GM19438 (cell line): ENCODE measurements around the gene SCPEP1.
A peak's percentile ranks its signal among the peaks of the same experiment; 100 is the strongest.

Source experiments
- ATAC-seq: cut with Tn5 transposase; IDR thresholded peaks from one replicate; pipeline ENCODE4 v1.9.1; 2021; ENCODE audit warnings: low read depth; ENCODE audit not compliant: unreplicated experiment

Gene SCPEP1

DNA sequence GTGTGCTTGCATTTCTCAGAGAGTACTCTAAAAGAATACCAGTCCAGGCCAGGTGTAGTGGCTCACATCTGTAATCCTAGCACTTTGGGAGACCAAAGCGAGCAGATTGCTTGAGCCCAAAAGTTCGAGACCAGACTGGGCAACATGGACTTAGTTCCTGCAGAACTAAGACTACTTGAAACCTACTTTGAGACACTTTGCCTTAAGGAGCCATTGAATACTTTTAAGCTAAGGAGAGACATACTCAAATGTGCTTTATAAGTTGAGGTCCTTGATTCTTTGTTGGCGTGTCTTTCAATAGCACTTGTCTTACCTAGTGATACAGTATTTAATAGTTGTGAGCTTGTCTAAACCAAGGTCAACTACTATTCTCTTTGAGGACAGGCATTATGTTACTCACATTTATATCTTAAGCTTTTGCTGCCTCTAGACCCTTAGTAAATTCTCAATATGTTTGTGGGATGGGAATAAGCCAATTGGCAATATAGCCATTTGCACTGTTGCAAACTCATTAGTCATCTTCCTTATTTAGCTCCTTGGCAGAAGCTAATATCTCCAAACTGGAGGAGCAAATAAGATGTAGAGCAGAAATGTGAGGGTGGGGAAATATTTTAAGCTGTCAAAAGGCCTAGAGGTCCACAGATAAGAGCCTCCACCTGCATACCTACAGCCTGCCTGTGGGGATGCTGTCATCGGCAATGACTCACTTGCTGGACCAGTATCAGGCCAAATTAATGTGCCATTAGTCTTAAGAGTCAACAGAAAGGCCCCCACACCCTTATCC is 16.3 kb downstream of the SCPEP1 start:
- ATAC-seq = no peak

DNA sequence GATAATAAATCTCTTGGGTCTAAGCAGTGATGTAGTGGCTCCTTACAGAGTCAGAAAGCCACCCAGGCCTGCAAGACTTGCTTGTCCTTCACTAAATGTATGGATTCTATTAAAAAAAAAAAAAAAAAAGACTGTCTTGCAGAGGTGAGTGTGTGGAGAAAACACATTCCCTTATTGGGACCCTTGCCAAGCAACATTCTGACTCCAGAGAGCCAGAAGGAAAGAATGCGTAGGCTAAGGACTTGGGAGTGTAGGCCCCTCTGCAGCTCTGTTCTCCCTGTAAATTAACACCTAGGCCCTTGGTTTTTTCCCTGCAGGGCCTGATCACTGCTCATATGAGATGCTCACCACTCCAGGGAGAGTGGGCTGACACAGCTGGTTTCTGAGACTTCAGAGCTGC is 17.8 kb downstream of the SCPEP1 start:
- no peak for ATAC-seq

DNA sequence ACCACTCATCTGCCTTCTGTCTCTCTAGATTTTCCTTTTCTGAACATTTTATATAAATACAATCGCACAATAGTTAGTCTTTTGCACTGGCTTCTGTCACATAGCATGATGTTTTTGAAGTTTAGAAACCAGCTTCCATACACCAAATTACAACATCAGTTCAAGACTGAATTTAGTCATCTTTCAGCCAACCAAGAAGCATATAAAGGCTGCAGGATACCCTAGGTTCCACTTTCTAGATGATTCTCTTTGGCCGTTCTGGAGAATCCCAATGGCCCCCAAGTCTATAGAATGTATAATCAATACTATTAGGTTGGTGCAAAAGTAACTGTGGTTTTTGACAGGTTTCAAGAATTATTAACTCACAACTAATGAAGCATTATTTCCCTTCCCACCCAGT is 19.4 kb downstream of the SCPEP1 start:
- ATAC-seq = no peak

DNA sequence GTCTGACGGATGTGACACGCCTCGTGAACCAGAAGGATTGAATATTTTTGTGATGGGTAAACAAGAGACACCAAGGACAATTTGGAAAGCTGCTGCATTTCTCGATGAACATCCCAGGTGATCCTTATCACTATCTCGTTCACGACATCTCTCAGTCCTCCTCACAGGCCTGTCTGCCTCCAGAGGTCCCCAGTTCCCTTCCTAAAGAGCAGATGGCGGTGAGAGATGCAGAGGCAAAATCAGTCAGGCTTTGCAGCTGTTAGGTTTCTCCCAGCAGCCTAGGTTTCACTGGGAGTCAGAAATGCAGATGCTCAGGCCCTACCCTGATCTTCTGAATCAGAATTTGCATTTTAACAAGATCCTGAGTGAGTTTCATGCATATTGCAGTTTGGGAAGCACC is 23.6 kb downstream of the SCPEP1 start:
- ATAC-seq = no peak

DNA sequence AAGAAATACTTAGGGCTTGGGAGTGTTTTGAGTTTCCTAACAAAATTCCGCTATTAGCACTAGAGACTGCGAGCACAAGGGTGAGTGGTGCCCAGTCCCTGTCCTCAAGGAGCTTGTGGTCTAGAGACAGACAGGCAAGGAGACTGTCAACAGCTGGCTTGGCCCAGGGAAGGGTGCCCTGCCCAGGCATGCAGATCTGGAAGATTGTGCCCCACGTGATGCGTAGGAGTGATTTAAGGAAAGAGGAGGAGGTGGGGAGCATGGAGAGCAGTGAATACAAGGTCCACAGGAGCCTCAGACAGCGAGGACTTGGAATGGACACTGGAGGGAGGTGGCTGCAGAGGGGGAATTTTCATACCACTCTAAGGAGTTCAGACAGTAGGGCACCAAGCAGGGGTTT is 25.0 kb downstream of the SCPEP1 start:
- ATAC-seq = no peak

DNA sequence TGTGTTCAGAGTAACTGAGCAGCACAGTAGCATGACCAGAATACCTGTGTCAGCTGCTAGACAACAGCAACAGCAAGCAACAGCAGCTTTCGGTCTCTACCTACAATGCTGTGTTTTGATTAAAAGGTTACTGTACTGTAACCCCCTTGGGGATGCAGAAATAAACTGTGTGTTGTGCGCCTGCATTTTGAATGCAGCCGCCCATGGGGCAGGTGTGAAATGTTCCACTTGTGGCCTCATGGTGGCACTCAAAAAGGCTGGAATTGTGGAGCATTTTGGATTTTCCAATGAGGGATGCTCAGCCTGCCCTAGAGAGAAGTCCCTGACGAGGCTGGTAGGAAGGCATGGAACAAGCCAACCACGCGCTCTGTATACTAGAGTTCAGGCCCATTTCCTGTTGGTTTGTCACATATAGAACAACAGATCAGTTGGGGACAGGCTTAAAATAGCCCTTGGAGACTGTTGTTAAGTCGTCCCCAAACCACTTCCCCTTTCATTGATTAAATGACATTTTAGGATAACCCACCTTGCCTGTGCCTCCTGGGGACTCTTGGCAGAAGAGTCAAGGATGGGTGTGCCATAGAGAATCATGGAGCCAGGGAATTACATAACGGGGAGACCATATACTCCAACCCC is 27.1 kb downstream of the SCPEP1 start:
- peak; percentile 94 for ATAC-seq

DNA sequence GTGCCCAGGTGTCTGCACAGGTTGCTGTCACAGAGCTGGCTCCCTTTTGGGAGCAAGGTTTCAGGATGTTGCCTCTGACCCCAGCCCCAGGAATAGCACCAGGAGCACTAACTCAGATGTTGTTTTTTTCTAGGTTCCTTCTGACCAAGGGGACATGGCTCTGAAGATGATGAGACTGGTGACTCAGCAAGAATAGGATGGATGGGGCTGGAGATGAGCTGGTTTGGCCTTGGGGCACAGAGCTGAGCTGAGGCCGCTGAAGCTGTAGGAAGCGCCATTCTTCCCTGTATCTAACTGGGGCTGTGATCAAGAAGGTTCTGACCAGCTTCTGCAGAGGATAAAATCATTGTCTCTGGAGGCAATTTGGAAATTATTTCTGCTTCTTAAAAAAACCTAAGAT is 28.1 kb downstream of the SCPEP1 start:
- no peak for ATAC-seq

DNA sequence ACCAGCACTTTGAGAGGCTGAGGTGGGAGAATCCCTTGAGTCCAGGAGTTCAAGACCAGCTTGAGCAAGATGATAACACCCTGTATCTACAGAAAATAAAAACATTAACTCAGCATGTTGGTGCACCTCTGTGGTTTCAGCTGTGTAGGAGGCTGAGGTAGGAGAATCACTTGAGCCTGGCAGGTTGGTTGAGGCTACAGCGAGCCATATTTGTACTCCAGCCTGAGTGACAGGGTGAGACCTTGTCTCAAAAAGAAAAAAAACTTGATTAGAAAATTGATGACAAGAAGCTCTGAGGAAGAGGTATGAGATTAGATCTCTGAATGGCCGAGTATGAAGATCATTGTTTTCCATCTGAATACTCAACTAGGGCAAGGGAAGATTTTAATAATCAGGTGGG is 31.0 kb downstream of the SCPEP1 start:
- no peak for ATAC-seq

DNA sequence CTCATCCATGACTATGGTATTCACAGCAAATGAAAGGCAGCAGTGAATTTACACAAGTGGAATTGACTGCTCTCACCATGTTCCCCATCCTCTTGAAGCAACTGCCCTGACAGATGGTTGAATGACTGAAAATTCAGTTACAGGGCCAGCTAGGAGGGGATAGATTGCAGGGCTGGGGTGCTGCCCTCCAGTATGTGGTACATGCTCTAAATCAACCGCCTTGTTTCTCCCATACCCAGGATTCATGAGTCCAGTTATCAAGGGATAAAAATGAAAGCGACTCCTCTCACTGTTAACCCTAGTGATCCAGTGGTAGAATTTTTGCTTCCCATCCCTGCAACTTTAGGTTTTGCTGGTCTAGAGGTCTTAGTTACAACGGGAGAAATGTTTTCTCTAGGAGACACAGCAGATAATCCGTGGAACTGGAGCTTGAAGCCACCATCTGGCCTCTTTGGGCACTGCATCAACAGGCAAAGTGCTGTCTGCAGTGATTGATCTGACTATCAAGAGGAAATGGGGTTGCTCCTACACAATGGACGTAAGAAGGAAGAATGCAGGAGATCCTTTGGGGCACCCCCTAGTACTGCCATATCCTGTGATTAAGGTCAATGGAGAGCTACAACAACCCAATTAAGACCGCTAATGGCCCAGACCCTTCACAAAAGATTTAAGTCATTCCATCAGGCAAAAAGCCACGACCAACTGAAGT is 32.0 kb downstream of the SCPEP1 start:
- ATAC-seq = peak; percentile 64

DNA sequence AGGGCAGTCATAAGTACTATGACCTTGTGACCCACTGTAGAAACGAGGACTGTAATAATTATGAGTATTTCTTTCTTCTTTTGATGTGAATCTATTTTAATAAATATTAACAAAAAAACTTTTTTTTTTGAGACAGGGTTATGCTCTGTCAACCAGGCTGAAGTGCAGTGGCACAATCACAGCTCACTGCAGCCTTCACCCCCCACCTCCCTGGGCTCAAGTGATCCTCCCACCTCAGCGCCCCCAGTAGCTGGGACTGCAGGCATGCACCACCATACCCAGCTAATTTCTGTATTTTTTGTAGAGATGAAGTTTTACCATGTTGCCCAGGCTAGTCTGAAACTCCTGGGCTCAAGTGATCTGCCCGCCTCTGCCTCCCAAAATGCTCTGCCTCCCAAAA is 32.6 kb downstream of the SCPEP1 start:
- no peak for ATAC-seq

DNA sequence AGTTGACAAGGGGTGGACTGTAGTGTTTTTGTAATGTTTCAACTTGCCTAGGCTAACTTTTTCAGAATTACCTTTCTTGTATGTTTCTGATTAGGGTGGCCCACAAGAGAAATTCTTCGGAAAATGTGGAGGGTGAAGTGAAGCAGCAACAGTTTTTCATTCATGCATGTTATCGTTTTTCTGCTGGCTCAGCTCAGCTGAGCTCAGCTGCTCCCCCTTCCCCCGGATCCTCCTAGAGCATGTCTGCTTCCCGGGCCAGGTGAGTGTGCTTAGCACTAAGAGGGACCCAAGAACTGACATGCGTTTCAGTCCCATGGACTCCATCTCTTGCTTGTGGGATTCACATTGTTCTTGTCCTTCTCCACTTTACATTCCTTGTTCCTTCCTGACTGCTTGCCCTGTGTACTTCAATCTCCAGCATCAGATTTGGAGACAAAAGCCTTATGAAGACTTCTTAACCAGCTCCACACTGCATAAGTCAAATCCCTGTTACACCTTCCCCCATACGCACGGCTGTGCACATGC is 33.6 kb downstream of the SCPEP1 start:
- ATAC-seq = no peak

DNA sequence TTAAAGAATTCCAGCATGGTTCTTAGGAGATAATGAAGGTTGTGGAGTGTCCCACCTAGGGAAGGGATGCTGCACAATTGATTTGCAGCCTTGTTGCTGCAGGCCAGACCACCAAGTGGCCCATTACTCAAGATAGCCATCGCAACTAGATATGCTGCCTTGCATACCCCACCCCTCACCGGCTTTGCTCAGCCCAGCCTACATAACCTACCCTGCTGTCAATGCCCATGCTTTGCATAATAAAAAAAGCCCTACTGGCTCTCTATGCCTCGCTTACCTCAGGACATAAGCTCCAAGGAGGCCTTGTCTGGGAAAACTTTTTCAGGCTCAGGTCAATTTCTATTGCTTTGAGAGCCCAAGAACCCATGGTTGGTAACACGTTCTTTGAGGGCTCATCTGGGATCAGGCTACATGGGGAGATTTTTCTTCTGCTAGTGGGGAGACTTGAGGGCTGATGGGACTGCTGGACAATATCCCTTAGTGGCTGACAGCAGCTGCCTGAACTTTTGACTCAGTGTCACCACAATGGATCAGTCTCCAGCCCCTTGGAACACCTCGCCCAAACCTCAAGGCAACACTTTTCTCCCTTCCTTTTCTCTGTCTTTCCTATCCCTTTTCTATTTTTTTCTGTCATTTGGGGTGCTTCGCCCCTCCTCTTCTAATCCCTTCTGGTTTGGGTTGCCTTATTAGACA is 38.3 kb downstream of the SCPEP1 start:
- no peak for ATAC-seq

DNA sequence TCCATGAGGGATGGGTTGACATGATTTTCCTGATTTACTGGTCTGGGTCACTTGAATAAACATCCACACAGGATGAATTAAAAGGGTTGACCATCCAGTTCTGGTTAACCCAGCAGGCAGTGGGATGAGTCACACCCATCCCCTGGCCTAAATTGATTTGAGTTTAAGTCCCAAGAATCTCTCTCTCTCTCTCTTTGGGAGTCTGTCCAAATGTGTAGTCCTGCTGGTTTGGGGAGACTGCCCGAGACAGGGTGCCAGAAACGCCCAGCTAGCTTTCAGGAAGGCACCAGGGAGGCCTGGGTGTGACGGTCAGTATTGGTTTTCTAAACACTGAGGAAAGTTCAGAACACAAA is 38.8 kb downstream of the SCPEP1 start:
- no peak for ATAC-seq

DNA sequence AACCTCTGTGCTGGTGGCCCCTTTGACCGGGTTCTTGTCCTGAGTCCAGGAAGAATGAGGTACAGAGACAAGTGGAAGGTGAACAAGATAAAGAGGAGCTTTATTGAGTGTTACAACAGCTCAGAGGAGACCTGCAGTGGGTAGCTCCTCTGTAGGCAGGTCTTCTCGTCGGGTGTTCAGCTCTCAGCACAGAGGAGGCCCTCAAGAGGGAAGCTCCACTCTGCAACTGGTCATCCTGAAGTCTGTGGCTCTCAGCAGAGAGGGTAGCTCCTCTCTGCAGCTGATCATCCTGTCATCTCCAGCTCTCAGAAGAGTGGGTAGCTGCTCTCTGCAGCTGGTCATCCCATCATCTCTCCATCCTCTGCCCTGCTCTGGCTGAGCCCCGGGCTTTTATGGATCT is 39.7 kb downstream of the SCPEP1 start:
- ATAC-seq = no peak

DNA sequence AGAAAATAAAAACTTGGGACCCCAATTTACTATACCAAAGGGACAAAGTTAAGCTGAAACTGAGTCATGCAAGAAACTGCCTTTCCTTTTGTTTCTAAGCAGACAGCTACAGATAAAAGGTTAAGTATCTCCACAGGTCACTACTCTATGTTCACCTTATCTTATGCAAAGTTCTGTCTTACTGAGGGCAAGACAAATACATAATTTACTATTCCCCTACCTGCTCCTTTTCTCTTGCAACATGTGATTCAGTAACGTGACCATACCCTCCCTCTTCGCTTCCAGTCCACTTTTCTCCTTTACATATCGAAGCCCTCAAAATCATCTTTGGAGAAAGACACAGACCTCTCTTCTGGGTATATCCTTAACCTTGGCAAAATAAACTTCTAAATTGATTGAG is 42.3 kb downstream of the SCPEP1 start:
- ATAC-seq = no peak

DNA sequence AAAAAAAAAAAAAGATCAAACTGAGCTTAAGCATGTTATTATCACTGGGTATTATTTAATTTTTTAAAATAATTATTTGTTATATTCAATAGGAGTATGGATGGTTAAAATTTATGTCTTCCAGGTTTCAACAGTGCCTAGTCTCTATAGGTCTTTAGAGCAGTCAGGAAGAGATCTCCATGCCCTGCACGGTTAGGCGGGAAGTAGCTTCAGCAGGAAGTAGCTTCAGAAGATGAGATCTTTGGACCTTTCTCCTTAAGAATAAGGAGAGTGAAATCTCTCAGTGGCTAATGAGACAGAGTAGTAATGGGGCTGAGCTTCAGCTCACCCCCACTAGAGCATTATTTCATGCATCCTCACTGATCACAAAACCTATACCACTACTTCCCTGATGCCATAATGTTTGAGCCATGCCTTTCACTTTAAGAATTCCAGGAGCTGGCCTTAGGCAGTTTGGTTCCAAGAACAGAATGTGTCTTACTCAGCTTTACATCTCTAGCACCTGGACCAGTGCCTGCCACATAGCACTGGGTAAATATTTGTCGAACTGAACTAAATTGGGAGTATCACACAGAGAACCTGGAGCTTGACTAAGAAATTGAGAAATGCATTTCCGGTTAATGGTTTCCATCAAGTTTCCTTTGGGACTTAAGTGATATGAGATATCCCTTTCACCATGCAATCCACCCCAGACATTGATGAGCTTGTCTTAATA is 43.5 kb downstream of the SCPEP1 start:
- no peak for ATAC-seq

DNA sequence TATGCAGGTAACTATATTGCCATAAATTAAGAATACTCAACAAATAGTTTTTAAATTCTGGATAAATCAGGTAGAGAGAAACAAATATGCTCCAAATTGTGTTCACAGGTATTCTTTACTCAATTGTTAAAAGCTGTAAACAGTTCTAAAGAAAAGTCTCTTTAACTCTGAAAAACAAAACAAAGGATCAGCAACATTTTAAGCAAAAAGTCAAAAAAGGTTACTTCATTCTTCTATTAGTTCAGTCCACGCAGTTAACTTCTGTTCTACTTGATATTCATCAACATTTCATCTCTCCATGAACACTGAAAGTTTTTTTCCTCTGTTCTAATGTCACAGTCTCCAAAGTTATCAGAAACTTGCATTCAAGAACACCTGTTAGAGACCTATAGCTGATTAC is 47.9 kb downstream of the SCPEP1 start:
- ATAC-seq = no peak

DNA sequence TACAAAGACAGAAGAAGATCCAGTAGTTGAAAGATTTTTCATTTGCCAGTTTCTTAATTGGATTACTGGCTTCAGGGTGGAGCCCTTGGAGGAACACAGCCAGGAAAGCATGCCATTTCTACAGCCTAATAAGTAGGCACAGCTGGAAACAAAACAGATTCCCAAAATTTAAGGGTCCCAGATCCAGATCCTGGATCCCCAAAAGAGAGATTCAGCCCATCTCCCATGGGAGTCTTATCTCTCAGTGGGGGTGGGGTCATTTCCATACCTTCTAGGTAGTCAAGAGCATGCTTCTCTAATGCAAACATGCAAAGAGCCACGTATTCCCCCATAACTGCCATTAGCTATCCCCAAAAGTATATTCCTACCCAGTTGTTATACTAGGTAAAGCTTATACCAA is 49.9 kb downstream of the SCPEP1 start:
- no peak for ATAC-seq

DNA sequence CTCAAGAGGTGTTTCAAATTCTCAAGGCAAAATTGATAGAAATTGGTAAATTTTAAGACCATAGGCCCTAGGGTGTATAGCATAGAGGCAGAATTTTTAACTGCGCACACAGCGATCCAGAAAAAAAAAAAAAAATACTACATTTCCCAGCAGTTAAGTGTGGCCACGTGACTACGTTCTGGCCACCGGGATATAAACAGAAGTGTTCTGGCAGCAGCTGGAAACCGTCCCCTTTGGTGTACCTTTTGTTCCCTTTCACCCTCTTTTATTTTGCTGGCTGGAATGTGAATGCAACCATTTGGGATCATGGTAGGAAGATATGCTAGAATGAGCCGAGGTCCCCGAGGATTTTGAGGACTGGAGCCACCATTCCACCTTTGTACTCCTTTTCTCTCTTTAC is 54.4 kb downstream of the SCPEP1 start:
- ATAC-seq = no peak

DNA sequence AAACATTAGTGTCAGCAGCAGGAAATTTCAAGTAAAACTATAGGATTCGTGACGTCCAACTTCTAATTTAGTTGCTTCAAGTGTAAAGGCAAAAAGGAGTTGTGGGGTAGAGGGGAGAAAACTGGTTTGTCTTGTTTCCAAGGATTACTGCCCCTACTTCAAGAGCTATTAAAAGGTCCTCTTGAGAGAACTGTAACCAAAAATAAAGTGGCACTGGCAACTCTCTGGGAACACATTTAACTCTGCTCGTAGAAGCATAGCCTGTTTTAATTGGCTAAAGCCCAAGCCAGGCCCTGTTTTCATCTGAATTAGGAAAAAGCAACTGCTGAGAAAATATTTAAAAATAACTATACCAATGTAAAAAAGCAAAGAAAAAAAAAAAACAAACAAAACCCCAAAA is 55.4 kb downstream of the SCPEP1 start:
- ATAC-seq = no peak
